Osteoblast (primary cell): Measurements from ENCODE around the gene INTS15. TPM values are rescaled to one million over a fixed set of nuclear protein-coding genes. Genes with fewer than 3 reads are reported as not detected.
"Not testable (repeated sequence)": the region's sequence is repeated elsewhere in the genome, so short reads cannot be mapped to it uniquely, and the experiment has no call there.

Experiments
- DNase-seq: peaks from one replicate; pipeline ENCODE4 v3.0.0; 2011; ENCODE audit warnings: low spot score, mixed read lengths; ENCODE audit not compliant: insufficient read length; ENCODE audit errors: missing footprints
- H2AFZ ChIP-seq: 2 replicates; pipeline ENCODE4 v1.6.0; 2011; ENCODE audit warnings: mild to moderate bottlenecking, low read length
- H3K27ac ChIP-seq: 2 replicates; pipeline ENCODE4 v1.5.1; 2011; ENCODE audit warnings: mild to moderate bottlenecking, low read depth, low read length, moderate library complexity
- H3K27me3 ChIP-seq: 2 replicates; pipeline ENCODE4 v1.6.0; 2012; ENCODE audit warnings: mild to moderate bottlenecking, control low read depth, inconsistent platforms, low read length, moderate library complexity; ENCODE audit not compliant: insufficient read depth
- H3K36me3 ChIP-seq: 2 replicates; pipeline ENCODE4 v1.5.1; 2011; ENCODE audit warnings: mild to moderate bottlenecking, low read length, control low read depth, moderate library complexity; ENCODE audit not compliant: insufficient read depth
- H3K4me1 ChIP-seq: 2 replicates; pipeline ENCODE4 v1.5.1; 2011; ENCODE audit warnings: mild to moderate bottlenecking, low read length, control low read depth, moderate library complexity; ENCODE audit not compliant: insufficient read depth
- H3K4me2 ChIP-seq: 2 replicates; pipeline ENCODE4 v1.6.0; 2011; ENCODE audit warnings: mild to moderate bottlenecking, low read length; ENCODE audit not compliant: insufficient read depth
- H3K4me3 ChIP-seq: fragments of 200-600 bp; sonication (generic); 3 replicates; pipeline ENCODE4 v1.5.1; 2012; ENCODE audit warnings: mild to moderate bottlenecking, low read length, inconsistent platforms; ENCODE audit not compliant: insufficient read depth
- H3K79me2 ChIP-seq: 2 replicates; pipeline ENCODE4 v1.6.0; 2012; ENCODE audit warnings: mild to moderate bottlenecking, low read length, control low read depth, inconsistent platforms; ENCODE audit not compliant: insufficient read depth
- H3K9me3 ChIP-seq: 2 replicates; pipeline ENCODE4 v1.5.1; 2011; ENCODE audit warnings: low read depth, low read length, control low read depth
- H4K20me1 ChIP-seq: 2 replicates; pipeline ENCODE4 v1.6.0; 2012; ENCODE audit warnings: mild to moderate bottlenecking, low read length, control low read depth; ENCODE audit not compliant: insufficient read depth
- total RNA-seq: library from RNA; depleted of rRNA; stranded (reverse); fragments of >200 nt; gene quantifications from 2 replicates; pipeline ENCODE4 v1.2.3, GENCODE V29; 2012
- TF ChIP-seq, protein P1 (sequence below): IDR thresholded peaks from 2 replicates; pipeline ENCODE4 v1.5.1; 2011; ENCODE audit warnings: mild to moderate bottlenecking, low read depth, low read length, moderate library complexity; ENCODE audit errors: extremely low read depth

Gene INTS15
- total RNA-seq, 1 donor = 11.9 TPM

DNA sequence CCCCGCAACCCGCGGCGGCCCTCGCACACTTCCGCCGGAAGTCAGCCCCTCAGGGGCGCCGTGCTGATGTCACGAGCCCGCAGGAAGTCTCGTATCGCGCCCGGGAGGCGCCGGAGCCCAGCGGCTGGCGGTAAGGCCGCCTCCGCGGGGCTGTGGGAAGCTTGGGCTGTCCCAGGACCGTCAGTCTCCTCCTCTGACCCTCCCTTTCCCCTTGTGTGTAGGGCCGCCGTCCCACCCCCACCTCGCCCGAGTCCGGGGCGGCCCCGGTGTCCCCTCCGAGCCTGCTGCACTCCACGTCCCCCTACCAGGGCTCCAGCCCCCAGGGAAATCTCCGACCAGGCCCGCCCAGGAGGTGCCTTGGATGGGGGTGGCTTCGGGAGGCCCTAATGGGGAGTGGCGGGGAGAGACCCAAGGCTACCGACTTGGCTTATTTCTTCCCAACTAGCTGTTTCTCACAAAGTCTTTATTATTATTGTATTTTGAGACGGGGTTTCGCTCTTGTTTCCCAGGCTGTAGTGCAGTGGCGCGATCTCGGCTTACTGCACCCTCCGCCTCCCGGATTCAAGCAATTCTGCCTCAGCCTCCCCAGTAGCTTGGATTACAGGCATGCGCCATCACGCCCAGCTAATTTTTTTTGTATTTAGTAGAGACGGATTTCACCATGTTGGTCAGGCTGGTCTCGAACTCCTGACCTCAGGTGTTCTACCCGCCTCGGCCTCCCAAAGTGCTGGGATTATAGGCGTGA is 12.3 kb upstream of the INTS15 start, which contains the start of gene ZDHHC4:
ZDHHC4 (plus strand) TSS at position 86 of the 745 bp plus-strand sequence. CDS start 3,108 bp downstream, outside the sequence.
- Histone ChIP-seq H2AFZ (peak within 1 kb of the TSS; percentile 88), H3K4me3 (peak within 1 kb of the TSS; percentile 92), H3K36me3 (peaks cover 23% of the 10 kb centered on the region), H3K9me3 (no peaks in the 10 kb centered on the region), H3K27me3 (no peaks in the 10 kb centered on the region), H3K79me2 (no peaks in the 10 kb centered on the region), H4K20me1 (no peaks in the 10 kb centered on the region), H3K4me2 (peak within 1 kb of the TSS; percentile 84), H3K27ac (peak within 1 kb of the TSS; percentile 88), H3K4me1 (peaks cover 2% of the 10 kb centered on the region)
- peak; percentile 99 for DNase-seq
- TF ChIP-seq, protein P1, sequence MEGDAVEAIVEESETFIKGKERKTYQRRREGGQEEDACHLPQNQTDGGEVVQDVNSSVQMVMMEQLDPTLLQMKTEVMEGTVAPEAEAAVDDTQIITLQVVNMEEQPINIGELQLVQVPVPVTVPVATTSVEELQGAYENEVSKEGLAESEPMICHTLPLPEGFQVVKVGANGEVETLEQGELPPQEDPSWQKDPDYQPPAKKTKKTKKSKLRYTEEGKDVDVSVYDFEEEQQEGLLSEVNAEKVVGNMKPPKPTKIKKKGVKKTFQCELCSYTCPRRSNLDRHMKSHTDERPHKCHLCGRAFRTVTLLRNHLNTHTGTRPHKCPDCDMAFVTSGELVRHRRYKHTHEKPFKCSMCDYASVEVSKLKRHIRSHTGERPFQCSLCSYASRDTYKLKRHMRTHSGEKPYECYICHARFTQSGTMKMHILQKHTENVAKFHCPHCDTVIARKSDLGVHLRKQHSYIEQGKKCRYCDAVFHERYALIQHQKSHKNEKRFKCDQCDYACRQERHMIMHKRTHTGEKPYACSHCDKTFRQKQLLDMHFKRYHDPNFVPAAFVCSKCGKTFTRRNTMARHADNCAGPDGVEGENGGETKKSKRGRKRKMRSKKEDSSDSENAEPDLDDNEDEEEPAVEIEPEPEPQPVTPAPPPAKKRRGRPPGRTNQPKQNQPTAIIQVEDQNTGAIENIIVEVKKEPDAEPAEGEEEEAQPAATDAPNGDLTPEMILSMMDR = no peak

GRCh38 chr7:6578114-6579084 is 11.4 kb upstream of the INTS15 start:
- H2AFZ ChIP-seq = no peak overlapping the region
- peaks cover 2% of the 10 kb centered on the region for H3K4me1 ChIP-seq
- no peaks in the 10 kb centered on the region for H3K79me2 ChIP-seq
- peak; percentile 83 for DNase-seq
- no peaks in the 10 kb centered on the region for H4K20me1 ChIP-seq
- peak overlapping the region; percentile 92 for H3K4me3 ChIP-seq
- H3K27ac ChIP-seq = peak overlapping the region; percentile 88
- H3K4me2 ChIP-seq = peak overlapping the region; percentile 84
- H3K36me3 ChIP-seq = peaks cover 30% of the 10 kb centered on the region
- H3K9me3 ChIP-seq = no peaks in the 10 kb centered on the region
- TF ChIP-seq, protein P1 = no peak
- H3K27me3 ChIP-seq = no peaks in the 10 kb centered on the region

GRCh38 chr7:6579446-6579845 is 10.4 kb upstream of the INTS15 start:
- Histone ChIP-seq H2AFZ (no peak overlapping the region), H3K27ac (no peak overlapping the region), H3K4me1 (peaks cover 2% of the 10 kb centered on the region), H3K27me3 (no peaks in the 10 kb centered on the region), H3K79me2 (no peaks in the 10 kb centered on the region), H4K20me1 (no peaks in the 10 kb centered on the region), H3K4me2 (no peak overlapping the region), H3K36me3 (peaks cover 32% of the 10 kb centered on the region), H3K9me3 (no peaks in the 10 kb centered on the region), H3K4me3 (no peak overlapping the region)
- DNase-seq = peak; percentile 86
- TF ChIP-seq, protein P1 = peak; percentile 36

DNA sequence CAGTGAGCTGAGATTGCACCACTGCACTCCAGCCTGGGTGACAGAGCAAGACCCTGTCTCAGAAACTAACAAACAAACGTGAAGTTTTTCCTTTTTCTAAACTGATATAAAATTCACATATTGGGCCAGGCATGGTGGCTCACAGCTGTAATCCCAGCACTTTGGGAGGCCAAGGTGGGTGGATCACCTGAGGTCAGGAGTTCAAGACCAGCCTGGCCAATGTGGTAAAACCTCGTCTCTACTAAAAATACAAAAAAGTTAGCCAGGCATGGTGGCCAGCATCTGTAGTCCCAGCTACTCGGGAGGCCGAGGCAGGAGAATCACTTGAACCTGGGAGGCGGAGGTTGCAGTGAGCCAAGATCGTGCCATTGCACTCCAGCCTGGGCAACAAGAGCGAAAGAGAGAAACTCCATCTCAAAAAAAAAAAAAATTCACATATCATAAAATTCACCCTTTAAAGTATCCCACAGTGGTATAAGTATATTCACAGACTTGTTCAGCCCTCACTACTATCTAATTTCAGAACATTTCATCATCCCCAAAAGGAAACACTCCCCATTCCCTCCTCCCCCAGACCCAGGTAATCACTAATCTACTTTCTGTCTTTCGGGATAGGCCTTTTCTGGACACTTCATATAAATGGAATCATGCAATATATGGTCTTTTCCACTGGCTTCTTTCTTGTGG is 3.9 kb upstream of the INTS15 start:
- not testable (repeated sequence) for DNase-seq, H3K4me2 ChIP-seq

More for the DNA sequence above, 3.9 kb upstream of the INTS15 start:
- not testable (repeated sequence) for H3K27ac ChIP-seq, H4K20me1 ChIP-seq, H3K4me3 ChIP-seq, H3K27me3 ChIP-seq, H3K79me2 ChIP-seq, H2AFZ ChIP-seq, H3K4me1 ChIP-seq, H3K9me3 ChIP-seq
- H3K36me3 ChIP-seq = peaks cover 35% of the 10 kb centered on the region
